HCEC 1CT (cell line): ENCODE results near the gene RPL32.
"Not testable (repeated sequence)": the region's sequence is repeated elsewhere in the genome, so short reads cannot be mapped to it uniquely, and the experiment has no call there.

ENCODE experiments used
- DNase-seq: peaks from one replicate; pipeline ENCODE4 v3.0.0-alpha.2; 2017

RPL32 gene

GRCh38 chr3:12841149-12841969 is at the start of gene RPL32:
Gene RPL32 (minus strand): TSS chr3:12841565. CDS start chr3:12840237, 1,328 bp downstream.
- DNase-seq, result peak; percentile 95

- no peak for DNase-seq
Observed at GRCh38 chr3:12890610-12891390, 49.4 kb upstream of the RPL32 start.

- no peak for DNase-seq
Observed at GRCh38 chr3:12886736-12887135, 45.4 kb upstream of the RPL32 start.

GRCh38 chr3:12886106-12886679 is 44.8 kb upstream of the RPL32 start:
- no peak for DNase-seq

- no peak for DNase-seq
Observed at GRCh38 chr3:12885583-12885930, 44.2 kb upstream of the RPL32 start.

- DNase-seq, result no peak
Observed at GRCh38 chr3:12884790-12885582, 43.6 kb upstream of the RPL32 start.

- no peak for DNase-seq
Observed at GRCh38 chr3:12884186-12884680, 42.9 kb upstream of the RPL32 start.

- no peak for DNase-seq
Observed at GRCh38 chr3:12882336-12883310, 41.3 kb upstream of the RPL32 start.

- not testable (repeated sequence) for DNase-seq
Observed at GRCh38 chr3:12881858-12882257, 40.5 kb upstream of the RPL32 start.

GRCh38 chr3:12879191-12879815 is 37.9 kb upstream of the RPL32 start:
- no peak for DNase-seq

GRCh38 chr3:12878758-12879157 is 37.4 kb upstream of the RPL32 start:
- DNase-seq, result not testable (repeated sequence)

GRCh38 chr3:12878141-12878574 is 36.8 kb upstream of the RPL32 start:
- DNase-seq, result no peak

GRCh38 chr3:12877040-12877439 is 35.7 kb upstream of the RPL32 start:
- DNase-seq, result no peak

GRCh38 chr3:12875857-12876836 is 34.8 kb upstream of the RPL32 start:
- no peak for DNase-seq

GRCh38 chr3:12871404-12871983 is 30.1 kb upstream of the RPL32 start:
- DNase-seq, result no peak

GRCh38 chr3:12870942-12871341 is 29.6 kb upstream of the RPL32 start:
- DNase-seq, result no peak

- no peak for DNase-seq
Observed at GRCh38 chr3:12869035-12869621, 27.8 kb upstream of the RPL32 start.
